Naive thymus-derived CD4-positive, alpha-beta T cell (primary cell): ENCODE measurements around the gene ZNF346. TPM values are rescaled to one million over a fixed set of nuclear protein-coding genes. Genes with fewer than 3 reads are reported as not detected.
"Not testable (repeated sequence)": the region's sequence is repeated elsewhere in the genome, so short reads cannot be mapped to it uniquely, and the experiment has no call there.

Experiments used
- ATAC-seq: fragments of 150-1000 bp; cut with Tn5 transposase; 2 replicates; pipeline ENCODE4 v1.10.0; 2021; ENCODE audit warnings: mild to moderate bottlenecking, moderate library complexity
- CTCF ChIA-PET: fragments of 350-600 bp; sonication (Branson Sonifier 250); formaldehyde crosslinking; loops from one replicate; lab custom pipeline; 2021; ENCODE audit warnings: antibody characterized with exemption; lab: Charles Lee
- POLR2A ChIA-PET: fragments of 350-600 bp; sonication (Branson Sonifier 250); formaldehyde crosslinking; loops from one replicate; lab custom pipeline; 2021; ENCODE audit warnings: antibody characterized with exemption, inconsistent platforms; lab: Charles Lee
- DNase-seq, 9 donors: peaks; one replicate each; pipeline versions ENCODE4 v3.0.0 to v3.0.0-alpha.2; 2020 to 2022; ENCODE audit warnings: mixed read lengths in 1 of 9
- H3K27ac ChIP-seq: one replicate; pipeline ENCODE4 v1.7.0; 2013; ENCODE audit warnings: mild to moderate bottlenecking, low read depth, low read length, moderate library complexity
- H3K27me3 ChIP-seq, 2 donors: one replicate each; pipeline ENCODE4 v1.7.0; 2013; ENCODE audit warnings: low read length in 2 of 2, mild to moderate bottlenecking in 2 of 2, moderate library complexity in 2 of 2; ENCODE audit not compliant: control insufficient read depth in 2 of 2, insufficient read depth in 2 of 2
- H3K36me3 ChIP-seq, 3 experiments: 1 replicate in 2 of 3; 2 replicates in 1 of 3; pipeline ENCODE4 v1.7.0; 2013; ENCODE audit warnings: low read length in 3 of 3, mild to moderate bottlenecking in 3 of 3, moderate library complexity in 1 of 3; ENCODE audit not compliant: insufficient read depth in 3 of 3, control insufficient read depth in 2 of 3
- H3K4me1 ChIP-seq, 2 donors: one replicate each; pipeline ENCODE4 v1.7.0; 2013; ENCODE audit warnings: low read length in 2 of 2, mild to moderate bottlenecking in 2 of 2, moderate library complexity in 1 of 2; ENCODE audit not compliant: control insufficient read depth in 2 of 2, insufficient read depth in 2 of 2
- H3K4me3 ChIP-seq: 2 replicates; pipeline ENCODE4 v1.7.0; 2013; ENCODE audit warnings: mild to moderate bottlenecking, low read length
- H3K9me3 ChIP-seq, 3 experiments: 1 replicate in 2 of 3; 2 replicates in 1 of 3; pipeline ENCODE4 v1.7.0; 2013; ENCODE audit warnings: low read length in 3 of 3; ENCODE audit not compliant: control insufficient read depth in 2 of 3
- H3K27ac Mint-ChIP-seq, 9 donors: one replicate each; pipeline ENCODE4 v1.8.0; 2020 to 2022; ENCODE audit warnings: mixed read lengths in 9 of 9, mild to moderate bottlenecking in 8 of 9, moderate library complexity in 5 of 9, inconsistent platforms in 2 of 9
- H3K27me3 Mint-ChIP-seq, 5 donors: one replicate each; pipeline ENCODE4 v1.8.0; 2021 to 2022; ENCODE audit warnings: mixed read lengths in 5 of 5, mild to moderate bottlenecking in 1 of 5
- H3K36me3 Mint-ChIP-seq, 5 donors: one replicate each; pipeline ENCODE4 v1.8.0; 2020 to 2022; ENCODE audit warnings: mixed read lengths in 5 of 5, mild to moderate bottlenecking in 3 of 5, inconsistent platforms in 1 of 5
- H3K4me1 Mint-ChIP-seq, 7 donors: one replicate each; pipeline ENCODE4 v1.8.0; 2020 to 2022; ENCODE audit warnings: mixed read lengths in 7 of 7, mild to moderate bottlenecking in 3 of 7, inconsistent platforms in 1 of 7
- H3K4me3 Mint-ChIP-seq, 10 donors: one replicate each; pipeline ENCODE4 v1.8.0; 2020 to 2022; ENCODE audit warnings: mild to moderate bottlenecking in 10 of 10, mixed read lengths in 10 of 10, moderate library complexity in 6 of 10, inconsistent platforms in 2 of 10
- H3K9me3 Mint-ChIP-seq, 11 donors: one replicate each; pipeline ENCODE4 v1.8.0; 2020 to 2022; ENCODE audit warnings: mixed read lengths in 11 of 11, mild to moderate bottlenecking in 4 of 11, inconsistent platforms in 1 of 11, moderate library complexity in 1 of 11
- intact Hi-C, 2 donors: fragments of 100-400 bp; cut with micrococcal nuclease; formaldehyde crosslinking; loops; one replicate each; pipeline ENCODE4 v1.15.1; 2023
- polyA plus RNA-seq, 2 donors: library from polyadenylated mRNA; unstranded; fragments of 300-500 nt; fragmentation: Illumina TruSeq; gene quantifications; one replicate each; pipeline ENCODE4 v1.2.3, GENCODE V29; 2021
- total RNA-seq, 6 experiments: library from RNA in 5 of 6; stranded (reverse) in 5 of 6; gene quantifications; 1 replicate in 5 of 6; 2 replicates in 1 of 6; pipeline ENCODE4 v1.2.3 and lab custom pipeline; 2021 to 2026

The ZNF346 gene
- total and polyA plus RNA-seq, 7 experiments from 2014 or later, result 13.4 to 28.2 (median 23.9) TPM

GRCh38 chr5:176984176-176984575 lies 38.3 kb upstream of the ZNF346 start:
- Mint-ChIP-seq H3K4me1 (peaks cover 19 to 36% (median 26%) of the 10 kb centered on the region in 7 donors), H3K36me3 (peaks cover 0 to 23% (median 19%) of the 10 kb centered on the region in 5 donors), H3K27ac (peak overlapping the region in 2 of 9 donors; percentile 32 to 78)
- H3K27me3 ChIP-seq, H3K9me3 ChIP-seq, H3K27me3 Mint-ChIP-seq, DNase-seq, CTCF ChIA-PET, POLR2A ChIA-PET, ATAC-seq, H3K9me3 Mint-ChIP-seq, H3K27ac ChIP-seq, H3K4me3 Mint-ChIP-seq, H3K4me3 ChIP-seq: not testable (repeated sequence)
- peaks cover 0 to 17% (median 6%) of the 10 kb centered on the region in 3 experiments for H3K36me3 ChIP-seq
- peaks cover 6 to 12% of the 10 kb centered on the region in 2 donors for H3K4me1 ChIP-seq
- intact Hi-C loops, result loop anchor here in 1 of 2 donors (2.0 kb wide), 1 partner anchor 21 kb away; no protein-coding TSS in a partner anchor

GRCh38 chr5:176985516-176985915 lies 37.0 kb upstream of the ZNF346 start:
- H3K36me3 ChIP-seq, result peaks cover 0 to 12% (median 6%) of the 10 kb centered on the region in 3 experiments
- Mint-ChIP-seq H3K9me3 (no peaks in the 10 kb centered on the region), H3K4me1 (peaks cover 18 to 38% (median 26%) of the 10 kb centered on the region in 7 donors), H3K27me3 (no peaks in the 10 kb centered on the region), H3K27ac (peak overlapping the region; percentile 60 to 92 (median 83)), H3K36me3 (peaks cover 0 to 13% (median 11%) of the 10 kb centered on the region in 5 donors), H3K4me3 (peak overlapping the region in 9 of 10 donors; percentile 17 to 69 (median 55))
- peaks cover 6 to 12% of the 10 kb centered on the region in 2 donors for H3K4me1 ChIP-seq
- no peak overlapping the region for H3K4me3 ChIP-seq
- CTCF ChIA-PET, result interaction anchor here (1.1 to 1.2 kb wide), 2 partner anchors 37 to 389 kb away, joined by 3 to 6 read pairs; partner anchors contain the start of gene ZNF346
- POLR2A ChIA-PET, result interaction anchor here (1.7 kb wide), 1 partner anchor 21 kb away, joined by 8 read pairs; the partner anchor contains the start of gene UIMC1
- H3K27me3 ChIP-seq, result no peaks in the 10 kb centered on the region
- intact Hi-C loops, result loop anchor here in 1 of 2 donors (2.0 kb wide), 1 partner anchor 19 kb away; no protein-coding TSS in a partner anchor
- H3K9me3 ChIP-seq, result no peaks in the 10 kb centered on the region
- H3K27ac ChIP-seq, result peak overlapping the region; percentile 35
- ATAC-seq (peak; percentile 87), DNase-seq (peak in 7 of 9 donors; percentile 30 to 58 (median 54))

GRCh38 chr5:176986280-176986679 lies 36.2 kb upstream of the ZNF346 start:
- ChIA-PET POLR2A (interaction anchor here (1.7 kb wide), 1 partner anchor 20 kb away, joined by 8 read pairs; the partner anchor contains the start of gene UIMC1), CTCF (interaction anchor here (1.1 to 1.2 kb wide), 2 partner anchors 36 to 390 kb away, joined by 3 to 6 read pairs; partner anchors contain the start of gene ZNF346)
- H3K4me3 Mint-ChIP-seq, result peak overlapping the region in 5 of 10 donors; percentile 25 to 69 (median 35)
- Histone ChIP-seq H3K9me3 (no peaks in the 10 kb centered on the region), H3K36me3 (peaks cover 0 to 5% (median 0%) of the 10 kb centered on the region in 3 experiments), H3K27me3 (no peaks in the 10 kb centered on the region), H3K4me3 (no peak overlapping the region), H3K4me1 (peaks cover 6 to 12% of the 10 kb centered on the region in 2 donors), H3K27ac (no peak overlapping the region)
- DNase-seq (no peak), ATAC-seq (no peak)
- intact Hi-C loops, result no loop called here
- no peaks in the 10 kb centered on the region for H3K27me3 Mint-ChIP-seq
- H3K9me3 Mint-ChIP-seq, result no peaks in the 10 kb centered on the region
- H3K27ac Mint-ChIP-seq, result peak overlapping the region in 6 of 9 donors; percentile 39 to 92 (median 88)
- H3K36me3 Mint-ChIP-seq, result peaks cover 0 to 13% (median 8%) of the 10 kb centered on the region in 5 donors
- peaks cover 18 to 41% (median 28%) of the 10 kb centered on the region in 7 donors for H3K4me1 Mint-ChIP-seq

GRCh38 chr5:176987583-176987982 lies 34.9 kb upstream of the ZNF346 start:
- Mint-ChIP-seq H3K27me3 (no peaks in the 10 kb centered on the region), H3K4me1 (peaks cover 18 to 44% (median 28%) of the 10 kb centered on the region in 7 donors), H3K4me3 (no peak overlapping the region), H3K27ac (peak overlapping the region in 2 of 9 donors; percentile 62 to 82), H3K9me3 (no peaks in the 10 kb centered on the region), H3K36me3 (peaks cover 0 to 10% (median 4%) of the 10 kb centered on the region in 5 donors)
- ChIA-PET CTCF (no interaction called here), POLR2A (no interaction called here)
- H3K27me3 ChIP-seq, result no peaks in the 10 kb centered on the region
- H3K4me1 ChIP-seq, result peaks cover 6 to 12% of the 10 kb centered on the region in 2 donors
- no peak overlapping the region for H3K4me3 ChIP-seq
- H3K36me3 ChIP-seq, result no peaks in the 10 kb centered on the region
- intact Hi-C loops, result no loop called here
- no peak for ATAC-seq
- H3K9me3 ChIP-seq, result no peaks in the 10 kb centered on the region
- no peak for DNase-seq
- H3K27ac ChIP-seq, result no peak overlapping the region

DNA sequence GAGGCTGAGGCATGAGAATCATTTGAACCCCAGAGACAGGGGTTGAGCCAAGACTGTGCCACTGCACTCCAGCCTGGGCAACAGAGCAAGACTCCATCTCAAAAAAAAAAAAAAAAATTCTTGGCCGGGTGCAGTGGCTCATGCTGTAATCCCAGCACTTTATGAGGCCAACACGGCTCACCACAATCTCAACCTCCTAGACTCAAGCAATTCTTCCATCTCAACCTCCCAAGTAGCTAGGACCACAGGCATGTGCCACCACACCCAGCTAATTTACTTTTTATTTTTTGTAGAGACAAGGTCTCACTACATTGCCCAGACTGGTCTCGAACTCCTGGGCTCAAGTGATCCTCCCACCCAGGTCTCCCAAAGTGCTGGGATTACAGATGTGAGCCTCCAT lies 29.4 kb upstream of the ZNF346 start:
- H3K36me3 ChIP-seq, DNase-seq, H3K9me3 ChIP-seq, intact Hi-C loops, H3K4me3 ChIP-seq, H3K27ac ChIP-seq, ATAC-seq, H3K4me3 Mint-ChIP-seq, H3K27me3 Mint-ChIP-seq, H3K4me1 ChIP-seq, H3K27me3 ChIP-seq: not testable (repeated sequence)
- H3K36me3 Mint-ChIP-seq, result peaks cover 0 to 27% (median 26%) of the 10 kb centered on the region in 5 donors
- H3K4me1 Mint-ChIP-seq, result peaks cover 35 to 56% (median 44%) of the 10 kb centered on the region in 7 donors
- ChIA-PET CTCF (interaction anchor here (0.7 kb wide), 1 partner anchor 74 kb away, joined by 3 read pairs; no protein-coding TSS in a partner anchor), POLR2A (interaction anchor here (1.0 kb wide), 1 partner anchor 12 kb away, joined by 3 read pairs; no protein-coding TSS in a partner anchor)
- peak overlapping the region in 1 of 9 donors; percentile 47 for H3K27ac Mint-ChIP-seq
- H3K9me3 Mint-ChIP-seq, result peaks cover 0 to 24% (median 3%) of the 10 kb centered on the region in 11 donors

GRCh38 chr5:176994460-176995121 lies 27.9 kb upstream of the ZNF346 start:
- DNase-seq (no peak), ATAC-seq (peak; percentile 86)
- H3K4me3 ChIP-seq, result no peak overlapping the region
- no peak overlapping the region for H3K27ac Mint-ChIP-seq
- ChIA-PET POLR2A (no interaction called here), CTCF (no interaction called here)
- H3K9me3 ChIP-seq, result no peaks in the 10 kb centered on the region
- H3K27me3 ChIP-seq, result no peaks in the 10 kb centered on the region
- H3K27me3 Mint-ChIP-seq, result no peaks in the 10 kb centered on the region
- H3K36me3 ChIP-seq, result no peaks in the 10 kb centered on the region
- peaks cover 0 to 5% of the 10 kb centered on the region in 2 donors for H3K4me1 ChIP-seq
- intact Hi-C loops, result no loop called here
- H3K36me3 Mint-ChIP-seq, result peaks cover 0 to 29% (median 25%) of the 10 kb centered on the region in 5 donors
- no peak overlapping the region for H3K27ac ChIP-seq
- peaks cover 0 to 24% (median 3%) of the 10 kb centered on the region in 11 donors for H3K9me3 Mint-ChIP-seq
- peak overlapping the region in 2 of 10 donors; percentile 3 to 21 for H3K4me3 Mint-ChIP-seq
- peaks cover 33 to 52% (median 39%) of the 10 kb centered on the region in 7 donors for H3K4me1 Mint-ChIP-seq
